Esophagus (tissue), 2 donors: ENCODE measurements around the gene KMT5B. TPM values are rescaled to one million over a fixed set of nuclear protein-coding genes. Genes with fewer than 3 reads are reported as not detected.

Experiments used
- H3K27ac ChIP-seq, 2 donors: one replicate each; pipeline ENCODE4 v1.5.1; 2013; ENCODE audit warnings: low read depth in 2 of 2, mild to moderate bottlenecking in 2 of 2, inconsistent platforms in 1 of 2, low read length in 1 of 2, moderate library complexity in 1 of 2
- H3K27me3 ChIP-seq, 2 donors: one replicate each; pipeline ENCODE4 v1.6.1; 2013; ENCODE audit warnings: low read length in 2 of 2, control low read depth in 1 of 2, mild to moderate bottlenecking in 1 of 2; ENCODE audit not compliant: insufficient read depth in 2 of 2, control insufficient read depth in 1 of 2
- H3K36me3 ChIP-seq, 2 donors: one replicate each; pipeline ENCODE4 v1.6.1; 2013; ENCODE audit warnings: low read length in 1 of 2; ENCODE audit not compliant: control insufficient read depth in 2 of 2, insufficient read depth in 2 of 2
- H3K4me1 ChIP-seq, 2 donors: one replicate each; pipeline ENCODE4 v1.6.1; 2013; ENCODE audit warnings: low read length in 1 of 2; ENCODE audit not compliant: control insufficient read depth in 2 of 2, insufficient read depth in 2 of 2
- H3K4me3 ChIP-seq, 2 donors: one replicate each; pipeline ENCODE4 v1.5.1; 2013; ENCODE audit warnings: low read length in 2 of 2, mild to moderate bottlenecking in 2 of 2, low read depth in 1 of 2, moderate library complexity in 1 of 2
- H3K9me3 ChIP-seq, 2 donors: one replicate each; pipeline ENCODE4 v1.6.1; 2013; ENCODE audit warnings: mild to moderate bottlenecking in 2 of 2, low read depth in 1 of 2, low read length in 1 of 2, moderate library complexity in 1 of 2; ENCODE audit not compliant: control insufficient read depth in 2 of 2, insufficient read depth in 1 of 2
- WGBS, 2 donors: extraction: QIAGEN DNeasy Blood & Tissue Kit; methylation state at CpG; one replicate each; pipeline ENCODE4 v1.1.7; 2013; 5-methylcytosine and 5-hydroxymethylcytosine counted together
- polyA plus RNA-seq, 2 donors: library from polyadenylated mRNA; stranded (reverse); fragments of 200-250 nt; gene quantifications; one replicate each; pipeline ENCODE4 v1.2.3, GENCODE V29; 2013
- donor health status: healthy with polysubstance abuse.
- donor health status: Bipolar disorder and iron deficiency.

KMT5B gene
- polyA plus RNA-seq, 2 donors: 12.7 to 16.8 TPM

DNA sequence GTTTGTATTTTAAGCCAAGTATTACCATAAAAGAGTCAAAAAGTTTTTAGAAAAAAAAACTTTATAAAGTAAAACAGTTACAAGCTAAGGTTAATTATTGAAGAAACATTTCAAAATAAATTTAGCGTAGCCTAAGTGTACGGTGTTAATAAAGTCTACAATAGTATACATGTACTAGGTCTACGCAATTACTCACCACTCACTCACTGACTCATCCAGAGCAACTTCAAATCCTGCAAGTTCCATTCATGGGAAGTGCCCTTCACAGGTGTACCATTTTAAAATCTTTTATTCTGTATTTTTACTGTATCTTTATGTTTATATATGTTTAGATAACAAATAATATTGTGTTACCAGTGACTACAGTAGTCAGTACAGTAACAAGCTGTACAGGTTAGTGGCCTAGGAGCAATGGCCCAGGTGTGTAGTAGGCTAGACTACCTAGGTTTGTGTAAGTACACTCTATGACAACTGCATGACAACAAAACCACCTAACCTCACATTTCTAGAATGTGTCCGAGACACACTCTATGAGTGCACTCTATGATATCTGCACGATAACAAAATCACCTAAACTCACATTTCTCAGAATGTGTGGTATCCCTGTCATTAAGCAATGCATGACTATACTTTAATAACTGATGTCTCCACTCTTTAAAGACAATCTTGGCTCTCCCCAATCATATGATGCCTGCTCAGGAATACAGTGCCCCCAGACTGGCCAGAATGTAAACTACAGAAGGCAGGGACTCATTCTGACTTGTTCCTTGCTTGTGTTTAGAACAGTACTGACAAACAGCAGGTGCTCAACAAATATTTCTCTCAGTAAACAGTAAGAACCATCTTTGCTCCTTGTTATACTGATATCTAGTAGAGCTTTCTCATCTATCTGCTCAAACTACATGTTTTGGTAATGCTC, 21.2 kb downstream of the KMT5B start:
- no peak overlapping the region for H3K4me3 ChIP-seq
- no peak overlapping the region for H3K27ac ChIP-seq
- no peaks in the 10 kb centered on the region for H3K4me1 ChIP-seq
- H3K36me3 ChIP-seq: no peaks in the 10 kb centered on the region
- no peaks in the 10 kb centered on the region for H3K27me3 ChIP-seq
- 72 to 78% methylated on average over 5 of the region's 5 CpGs for WGBS, 2 donors
- H3K9me3 ChIP-seq: no peaks in the 10 kb centered on the region

DNA sequence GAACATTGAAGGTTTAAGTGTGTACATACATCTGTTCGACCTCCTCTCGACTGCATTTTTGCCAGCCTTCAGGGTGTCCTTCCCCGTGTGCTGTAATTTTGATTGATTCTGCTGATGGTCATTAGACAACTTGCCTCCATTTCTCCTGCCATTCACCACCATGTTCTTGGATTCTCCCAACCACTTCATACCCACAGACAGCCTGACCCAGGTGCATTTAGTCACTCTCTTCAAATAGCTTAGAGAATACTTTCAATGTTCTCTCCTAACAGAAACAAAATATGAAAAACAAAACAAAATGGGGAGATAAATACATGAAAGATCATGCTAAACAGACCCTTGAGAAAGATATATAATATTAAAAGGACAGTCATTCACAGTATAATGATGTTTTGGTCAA, 23.2 kb downstream of the KMT5B start:
- Histone ChIP-seq H3K27ac (no peak overlapping the region), H3K9me3 (no peaks in the 10 kb centered on the region), H3K27me3 (no peaks in the 10 kb centered on the region), H3K4me1 (no peaks in the 10 kb centered on the region), H3K36me3 (no peaks in the 10 kb centered on the region), H3K4me3 (no peak overlapping the region)
- 79 to 88% methylated on average over 3 of the region's 3 CpGs for WGBS, 2 donors

DNA sequence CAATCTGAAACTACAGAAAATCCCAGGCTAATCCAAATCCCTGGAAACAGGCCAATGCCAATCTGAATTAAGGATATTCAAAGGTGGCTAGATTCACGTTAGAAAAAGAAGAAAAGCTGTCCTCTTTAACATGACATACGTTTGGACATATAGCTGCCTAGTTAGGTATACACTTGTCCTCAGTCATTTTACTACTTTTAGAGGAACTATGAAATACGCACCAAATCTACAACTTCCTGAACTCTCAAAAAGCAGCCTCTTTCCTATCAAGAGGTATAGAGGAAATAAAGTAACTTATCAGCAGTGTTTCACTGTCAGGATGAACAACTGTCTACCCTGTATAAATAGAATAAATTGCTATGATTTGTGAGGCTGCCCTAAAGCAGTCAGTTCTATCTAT, 24.0 kb downstream of the KMT5B start:
- Histone ChIP-seq H3K4me1 (no peaks in the 10 kb centered on the region), H3K9me3 (no peaks in the 10 kb centered on the region), H3K27me3 (no peaks in the 10 kb centered on the region), H3K27ac (no peak overlapping the region), H3K4me3 (no peak overlapping the region), H3K36me3 (peaks cover 0 to 3% of the 10 kb centered on the region in 2 donors)
- WGBS, 2 donors: 72 to 84% methylated on average over 3 of the region's 3 CpGs

DNA sequence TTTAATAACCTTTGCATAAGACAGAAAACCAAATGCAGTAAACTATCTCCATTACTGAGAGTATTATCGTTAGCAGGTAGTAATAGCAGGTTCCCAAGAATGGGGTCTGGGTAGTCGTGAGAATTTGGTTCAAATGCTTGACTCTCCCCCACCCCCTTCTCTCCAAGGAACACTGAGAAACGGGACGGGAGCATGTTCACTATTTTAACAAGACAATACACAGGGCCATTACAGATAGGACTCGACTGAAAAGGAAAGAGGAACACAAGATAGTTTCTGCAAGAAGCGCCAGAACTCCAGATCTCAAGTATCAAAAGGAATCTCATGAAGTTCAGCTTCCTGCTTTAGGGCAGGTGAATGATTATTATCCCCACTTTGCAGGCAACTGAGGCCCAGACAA, 27.0 kb downstream of the KMT5B start:
- Histone ChIP-seq H3K4me1 (no peaks in the 10 kb centered on the region), H3K9me3 (no peaks in the 10 kb centered on the region), H3K27me3 (no peaks in the 10 kb centered on the region), H3K27ac (no peak overlapping the region), H3K4me3 (no peak overlapping the region), H3K36me3 (peaks cover 0 to 3% of the 10 kb centered on the region in 2 donors)
- 80 to 84% methylated on average over 6 of the region's 6 CpGs for WGBS, 2 donors

DNA sequence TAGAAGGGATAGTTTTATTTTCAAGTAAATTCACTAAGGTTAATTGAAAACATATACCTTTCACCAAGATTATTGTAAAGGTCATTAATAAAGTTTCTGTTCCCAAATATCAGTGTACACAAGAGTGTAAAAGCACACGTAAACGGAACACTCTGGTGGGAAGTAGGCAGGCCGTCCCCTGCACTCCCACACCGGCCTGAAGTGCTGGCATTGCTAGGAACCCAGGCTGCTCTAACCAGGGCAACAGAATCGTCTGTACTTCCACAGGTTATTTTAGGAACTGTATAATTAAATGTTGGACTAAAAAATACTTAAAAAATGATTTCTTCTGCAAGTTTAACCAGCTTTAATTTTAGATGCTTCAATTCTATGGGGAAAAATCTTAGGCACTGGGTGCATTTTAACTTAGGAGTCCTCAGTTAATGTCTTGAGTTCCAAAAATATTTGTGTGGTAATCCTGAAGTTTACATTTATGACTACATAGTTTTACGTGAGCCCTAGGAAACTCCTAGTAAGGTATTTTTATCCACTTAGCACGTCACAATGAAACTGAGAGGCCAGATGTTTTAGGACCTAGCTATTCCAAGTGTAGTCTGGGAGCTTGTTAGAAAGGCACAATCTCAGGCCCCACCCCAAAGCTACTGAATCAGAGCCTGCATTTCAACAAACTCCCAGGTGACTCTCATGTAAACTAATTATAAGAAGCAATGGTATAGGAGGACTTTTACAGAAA, 31.2 kb downstream of the KMT5B start:
- Histone ChIP-seq H3K27me3 (no peaks in the 10 kb centered on the region), H3K9me3 (no peaks in the 10 kb centered on the region), H3K4me1 (no peaks in the 10 kb centered on the region), H3K4me3 (no peak overlapping the region), H3K36me3 (peaks cover 0 to 3% of the 10 kb centered on the region in 2 donors), H3K27ac (no peak overlapping the region)
- 78 to 85% methylated on average over 7 of the region's 7 CpGs for WGBS, 2 donors

DNA sequence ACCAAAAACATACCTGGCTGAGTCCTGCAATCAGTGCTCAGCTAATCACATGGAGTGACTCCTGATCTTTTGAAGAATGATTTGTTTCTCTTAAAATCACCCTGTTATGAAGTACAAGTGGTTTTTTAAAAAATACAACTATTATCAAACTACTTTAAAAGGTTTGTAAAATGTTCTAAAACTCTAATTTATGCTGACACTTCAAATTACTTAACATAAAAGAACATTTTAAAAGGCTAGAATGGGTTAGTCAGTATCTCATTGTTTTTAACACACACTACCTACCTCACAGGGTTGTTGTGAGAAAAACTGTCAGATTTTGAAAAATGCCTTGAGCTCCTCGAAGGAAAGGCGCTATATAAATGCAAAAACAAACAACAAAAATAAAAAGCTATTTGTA, 33.2 kb downstream of the KMT5B start:
- Histone ChIP-seq H3K9me3 (no peaks in the 10 kb centered on the region), H3K4me3 (no peak overlapping the region), H3K36me3 (peaks cover 0 to 3% of the 10 kb centered on the region in 2 donors), H3K27me3 (no peaks in the 10 kb centered on the region), H3K27ac (no peak overlapping the region), H3K4me1 (no peaks in the 10 kb centered on the region)
- WGBS, 2 donors: 88 to 91% methylated on average over 2 of the region's 2 CpGs

DNA sequence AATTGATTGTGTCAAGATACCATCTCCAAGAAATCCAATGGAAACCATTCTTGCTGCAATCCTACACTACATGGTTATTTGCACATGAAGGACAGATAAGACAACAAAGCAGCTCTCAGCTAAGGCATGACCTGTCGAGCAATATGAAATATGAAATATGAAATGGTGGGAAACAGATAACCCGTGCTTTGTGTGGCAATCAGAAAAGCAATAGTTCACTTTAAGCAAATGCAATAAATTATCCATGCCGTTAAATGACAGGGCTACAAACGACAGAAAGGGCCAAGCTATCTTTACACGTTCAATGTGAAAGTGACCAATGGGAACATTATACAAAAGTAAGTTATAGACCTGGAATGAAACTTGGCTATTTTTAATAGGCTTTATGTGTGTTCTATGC, 35.2 kb downstream of the KMT5B start:
- 58 to 73% methylated on average over 5 of the region's 5 CpGs for WGBS, 2 donors
- H3K36me3 ChIP-seq: peaks cover 2 to 4% of the 10 kb centered on the region in 2 donors

DNA sequence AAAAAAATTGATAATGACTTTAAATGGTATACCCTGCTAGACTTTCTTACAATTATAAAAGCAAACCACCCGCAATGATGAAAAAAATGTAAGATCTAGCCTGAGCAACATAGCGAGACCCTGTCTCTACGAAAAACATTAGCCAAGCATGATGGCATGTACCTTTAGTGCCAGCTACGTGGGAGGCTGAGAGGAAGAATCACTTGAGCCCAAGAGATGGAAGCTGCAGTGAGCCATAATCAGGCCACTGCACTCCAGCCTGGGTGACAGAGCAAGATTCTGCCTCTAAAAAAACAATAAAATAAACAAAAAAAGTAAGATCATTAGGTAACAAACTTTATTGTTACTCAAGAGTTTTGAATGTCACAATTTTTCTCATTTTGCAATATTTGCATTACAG, 39.2 kb downstream of the KMT5B start:
- H3K4me1 ChIP-seq: no peaks in the 10 kb centered on the region
- peaks cover 12 to 15% of the 10 kb centered on the region in 2 donors for H3K36me3 ChIP-seq
- H3K27me3 ChIP-seq: no peaks in the 10 kb centered on the region
- no peak overlapping the region for H3K27ac ChIP-seq
- H3K4me3 ChIP-seq: no peak overlapping the region
- WGBS, 2 donors: 86 to 93% methylated on average over 4 of the region's 4 CpGs
- H3K9me3 ChIP-seq: no peaks in the 10 kb centered on the region

More for the DNA sequence above, 35.2 kb downstream of the KMT5B start:
- Histone ChIP-seq H3K4me3 (no peak overlapping the region), H3K27me3 (no peaks in the 10 kb centered on the region), H3K27ac (no peak overlapping the region), H3K9me3 (no peaks in the 10 kb centered on the region), H3K4me1 (no peaks in the 10 kb centered on the region)

DNA sequence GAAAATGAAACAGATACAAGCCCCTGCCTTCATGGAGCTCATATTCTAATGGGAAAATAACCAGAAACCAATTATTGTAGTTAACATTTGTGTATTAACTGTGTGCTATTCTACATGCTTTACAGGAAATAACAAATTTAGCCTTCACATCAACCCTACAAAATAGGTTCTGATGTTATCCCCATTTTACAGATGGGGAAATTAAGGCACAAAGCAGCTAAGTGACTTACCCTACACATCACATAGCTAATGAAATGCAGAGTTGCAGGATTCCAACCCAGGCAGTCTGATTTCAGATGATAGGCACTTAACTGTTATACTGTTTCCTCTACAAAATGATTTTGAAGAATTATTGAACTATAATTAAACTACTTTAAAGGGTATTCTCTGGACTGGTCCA, 43.7 kb downstream of the KMT5B start:
- H3K4me1 ChIP-seq: no peaks in the 10 kb centered on the region
- H3K4me3 ChIP-seq: no peak overlapping the region
- no peak overlapping the region for H3K27ac ChIP-seq
- H3K36me3 ChIP-seq: peaks cover 23% of the 10 kb centered on the region in 2 donors
- H3K9me3 ChIP-seq: no peaks in the 10 kb centered on the region
- H3K27me3 ChIP-seq: no peaks in the 10 kb centered on the region
